Hepatocyte (in vitro differentiated cells): ENCODE measurements around the gene FOXO6. TPM values are rescaled to one million over a fixed set of nuclear protein-coding genes. Genes with fewer than 3 reads are reported as not detected.

ENCODE experiments used
- DNase-seq: peaks from one replicate; pipeline ENCODE4 v3.0.0-alpha.2; 2016; ENCODE audit warnings: low spot score
- H2AFZ ChIP-seq: fragments of 200-600 bp; sonication (generic); 2 replicates; pipeline ENCODE4 v1.6.0; 2016; ENCODE audit warnings: antibody characterized with exemption, mild to moderate bottlenecking
- H3K27ac ChIP-seq: fragments of 200-600 bp; sonication (generic); 2 replicates; pipeline ENCODE4 v1.5.1; 2016; ENCODE audit warnings: mild to moderate bottlenecking
- H3K27me3 ChIP-seq: fragments of 200-600 bp; sonication (generic); 2 replicates; pipeline ENCODE4 v1.6.1; 2016
- H3K36me3 ChIP-seq: fragments of 200-600 bp; sonication (generic); replicated peaks from 2 replicates; pipeline ENCODE4 v1.5.1; 2016; ENCODE audit warnings: low read depth; ENCODE audit not compliant: insufficient read depth
- H3K4me1 ChIP-seq: fragments of 200-600 bp; sonication (generic); 2 replicates; pipeline ENCODE4 v1.5.1; 2016; ENCODE audit warnings: mild to moderate bottlenecking, moderate library complexity; ENCODE audit not compliant: insufficient read depth
- H3K4me2 ChIP-seq: fragments of 200-600 bp; sonication (generic); 2 replicates; pipeline ENCODE4 v1.6.0; 2016
- H3K4me3 ChIP-seq: fragments of 200-600 bp; sonication (generic); 2 replicates; pipeline ENCODE4 v1.5.1; 2016; ENCODE audit warnings: mild to moderate bottlenecking
- H3K79me2 ChIP-seq: fragments of 200-600 bp; sonication (generic); 2 replicates; pipeline ENCODE4 v1.6.0; 2017; ENCODE audit warnings: mild to moderate bottlenecking
- H3K9me2 ChIP-seq: fragments of 200-600 bp; sonication (generic); replicated peaks from 2 replicates; pipeline ENCODE4 v1.6.0; 2017; ENCODE audit warnings: mild to moderate bottlenecking; ENCODE audit not compliant: insufficient read depth
- H3K9me3 ChIP-seq: fragments of 200-600 bp; sonication (generic); 2 replicates; pipeline ENCODE4 v1.5.1; 2016; ENCODE audit warnings: low read depth, mild to moderate bottlenecking
- H4K20me1 ChIP-seq: fragments of 200-600 bp; sonication (generic); 2 replicates; pipeline ENCODE4 v1.6.0; 2016; ENCODE audit warnings: mild to moderate bottlenecking; ENCODE audit not compliant: insufficient read depth, poor library complexity, severe bottlenecking
- CTCF ChIP-seq: fragments of 200-600 bp; sonication (generic); IDR thresholded peaks from 2 replicates; pipeline ENCODE4 v1.5.1; 2016; ENCODE audit warnings: antibody characterized with exemption, mild to moderate bottlenecking; ENCODE audit not compliant: poor library complexity
- EZH2 ChIP-seq: fragments of 200-600 bp; sonication (generic); IDR thresholded peaks from 2 replicates; pipeline ENCODE4 v1.6.1; 2016; ENCODE audit warnings: antibody characterized with exemption, mild to moderate bottlenecking, borderline replicate concordance
- EZH2phosphoT487 ChIP-seq: fragments of 200-600 bp; sonication (generic); IDR thresholded peaks from one replicate; pipeline ENCODE4 v1.6.1; 2018; ENCODE audit warnings: antibody characterized with exemption, mild to moderate bottlenecking, low read depth, moderate library complexity; ENCODE audit not compliant: unreplicated experiment, severe bottlenecking
- WGBS: methylation state at CpG from one replicate; pipeline ENCODE4 v1.1.6; 2016; ENCODE audit warnings: low lambda C conversion rate; ENCODE audit errors: missing lambda C conversion rate; 5-methylcytosine and 5-hydroxymethylcytosine counted together
- polyA plus RNA-seq: library from polyadenylated mRNA; unstranded; fragments of >200 nt; fragmentation: Nextera tagmentation; extraction: Ambion mirVana; gene quantifications from 2 replicates; pipeline ENCODE4 v1.2.1, GENCODE V29; 2016
- total RNA-seq: library from RNA; depleted of rRNA; stranded (reverse); fragments of >200 nt; gene quantifications from 2 replicates; pipeline ENCODE4 v1.2.3, GENCODE V29; 2014

Gene FOXO6
- total and polyA plus RNA-seq, 2 experiments from 2014 or later: 0.80 to 5.0 TPM

GRCh38 chr1:41412748-41413147 lies 51.5 kb downstream of the FOXO6 start:
- Histone ChIP-seq H2AFZ (no peak overlapping the region), H3K9me2 (no peaks in the 10 kb centered on the region), H4K20me1 (no peaks in the 10 kb centered on the region), H3K36me3 (no peaks in the 10 kb centered on the region), H3K4me2 (no peak overlapping the region), H3K27ac (no peak overlapping the region), H3K27me3 (peaks cover 16% of the 10 kb centered on the region), H3K4me1 (no peaks in the 10 kb centered on the region), H3K4me3 (no peak overlapping the region), H3K9me3 (no peaks in the 10 kb centered on the region), H3K79me2 (no peaks in the 10 kb centered on the region)
- DNase-seq: no peak
- TF ChIP-seq EZH2: no peak
- no peak for TF ChIP-seq EZH2phosphoT487
- TF ChIP-seq CTCF: no peak
- 52% methylated on average over 8 of the region's 8 CpGs for WGBS

- no peaks in the 10 kb centered on the region for H3K4me1 ChIP-seq
- DNase-seq: no peak
Measured at GRCh38 chr1:41413748-41414281, 52.6 kb downstream of the FOXO6 start.

GRCh38 chr1:41414296-41414695 lies 53.1 kb downstream of the FOXO6 start:
- H3K36me3 ChIP-seq: no peaks in the 10 kb centered on the region
- no peaks in the 10 kb centered on the region for H3K9me2 ChIP-seq
- no peaks in the 10 kb centered on the region for H3K9me3 ChIP-seq
- no peak overlapping the region for H3K4me2 ChIP-seq
- H2AFZ ChIP-seq: no peak overlapping the region
- H3K4me3 ChIP-seq: no peak overlapping the region
- WGBS: 92% methylated on average over 3 of the region's 3 CpGs
- peaks cover 2% of the 10 kb centered on the region for H3K27me3 ChIP-seq
- DNase-seq: no peak
- H3K4me1 ChIP-seq: no peaks in the 10 kb centered on the region
- no peak overlapping the region for H3K27ac ChIP-seq
- H3K79me2 ChIP-seq: no peaks in the 10 kb centered on the region
- TF ChIP-seq EZH2 (no peak), CTCF (no peak), EZH2phosphoT487 (no peak)
- no peaks in the 10 kb centered on the region for H4K20me1 ChIP-seq

More at GRCh38 chr1:41413748-41414281, 52.6 kb downstream of the FOXO6 start:
- Histone ChIP-seq H3K36me3 (no peaks in the 10 kb centered on the region), H2AFZ (no peak overlapping the region), H3K9me2 (no peaks in the 10 kb centered on the region), H3K27me3 (peaks cover 7% of the 10 kb centered on the region), H3K27ac (no peak overlapping the region), H3K9me3 (no peaks in the 10 kb centered on the region), H3K4me2 (no peak overlapping the region), H4K20me1 (no peaks in the 10 kb centered on the region), H3K4me3 (no peak overlapping the region), H3K79me2 (no peaks in the 10 kb centered on the region)
- TF ChIP-seq CTCF: no peak
- no peak for TF ChIP-seq EZH2
- no peak for TF ChIP-seq EZH2phosphoT487
- 94% methylated on average over 12 of the region's 12 CpGs for WGBS
